COLO829 (cell line): Measurements from ENCODE around the gene HELZ.
"Not testable (repeated sequence)": the region's sequence is repeated elsewhere in the genome, so short reads cannot be mapped to it uniquely, and the experiment has no call there.

ENCODE experiments used
- DNase-seq: peaks from one replicate; pipeline ENCODE4 v3.0.0; 2012; ENCODE audit warnings: low spot score

HELZ gene

DNA sequence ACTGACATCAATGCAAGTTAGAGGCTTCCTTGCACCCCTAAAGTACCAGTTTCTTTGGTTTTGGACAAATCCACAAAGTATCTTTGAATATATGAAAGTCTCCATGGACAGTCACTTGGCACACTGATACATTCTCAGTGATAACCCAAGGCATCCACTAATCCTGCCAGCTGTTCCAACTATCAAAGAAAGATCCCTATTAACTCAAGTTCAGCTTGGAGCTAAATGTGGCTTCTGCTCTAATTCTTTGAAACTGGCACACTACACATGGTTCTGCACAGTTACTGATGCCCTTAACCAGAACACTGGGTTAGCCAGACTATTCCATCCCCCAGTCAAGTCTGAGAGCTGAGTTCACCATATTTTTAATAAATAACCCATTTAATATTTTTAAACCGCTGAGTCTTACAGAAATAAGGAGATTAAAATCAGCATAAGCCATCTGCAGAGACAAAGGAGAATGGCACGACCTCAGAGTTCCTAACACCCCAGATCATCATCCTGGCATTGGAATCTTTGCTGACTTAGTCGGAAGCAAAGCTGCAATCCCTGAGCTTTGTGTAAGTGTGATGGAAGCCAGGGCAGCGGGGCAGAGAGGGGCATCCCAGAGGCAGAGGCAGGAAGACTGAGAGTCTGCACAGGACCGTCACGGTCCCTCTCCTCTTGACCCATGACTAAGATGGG lies 194.4 kb downstream of the HELZ start:
- no peak for DNase-seq

GRCh38 chr17:67050066-67050465 lies 194.9 kb downstream of the HELZ start:
- DNase-seq = no peak

GRCh38 chr17:67049025-67049739 lies 195.8 kb downstream of the HELZ start:
- DNase-seq = no peak

- DNase-seq = no peak
Measured at GRCh38 chr17:67047382-67047781, 197.6 kb downstream of the HELZ start.

GRCh38 chr17:67046398-67046797 lies 198.6 kb downstream of the HELZ start:
- no peak for DNase-seq

- no peak for DNase-seq
Measured at GRCh38 chr17:67044940-67045339, 200.1 kb downstream of the HELZ start.

- no peak for DNase-seq
Measured at GRCh38 chr17:67044016-67044772, 200.8 kb downstream of the HELZ start, which contains the start of gene CACNG1. Gene CACNG1, plus strand, starts transcription at chr17:67044554. Its CDS starts 107 bp downstream, at chr17:67044661.

DNA sequence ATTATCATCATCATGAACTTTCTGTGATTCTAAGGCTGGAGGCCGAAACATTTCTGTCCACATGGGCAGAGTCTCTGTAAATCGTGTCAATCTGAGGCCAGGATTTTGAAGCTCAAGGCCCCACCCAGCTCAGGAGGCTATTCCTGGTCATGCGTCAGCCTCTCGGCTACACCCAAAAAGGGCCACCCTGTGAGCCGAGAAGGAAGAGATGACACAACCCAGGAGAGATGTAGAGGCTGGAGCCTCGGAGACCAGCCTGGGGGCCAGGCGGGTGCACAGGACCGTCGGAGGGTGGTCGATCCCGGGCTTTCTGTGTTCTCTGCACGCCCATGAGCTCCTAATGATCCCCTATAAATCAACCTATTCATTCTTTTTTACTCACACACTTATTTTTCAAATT lies 201.7 kb downstream of the HELZ start:
- no peak for DNase-seq

GRCh38 chr17:67041941-67042899 lies 202.8 kb downstream of the HELZ start:
- DNase-seq = no peak

- DNase-seq = no peak
Measured at GRCh38 chr17:67041531-67041930, 203.5 kb downstream of the HELZ start.

- not testable (repeated sequence) for DNase-seq
Measured at GRCh38 chr17:67041119-67041518, 203.9 kb downstream of the HELZ start.

DNA sequence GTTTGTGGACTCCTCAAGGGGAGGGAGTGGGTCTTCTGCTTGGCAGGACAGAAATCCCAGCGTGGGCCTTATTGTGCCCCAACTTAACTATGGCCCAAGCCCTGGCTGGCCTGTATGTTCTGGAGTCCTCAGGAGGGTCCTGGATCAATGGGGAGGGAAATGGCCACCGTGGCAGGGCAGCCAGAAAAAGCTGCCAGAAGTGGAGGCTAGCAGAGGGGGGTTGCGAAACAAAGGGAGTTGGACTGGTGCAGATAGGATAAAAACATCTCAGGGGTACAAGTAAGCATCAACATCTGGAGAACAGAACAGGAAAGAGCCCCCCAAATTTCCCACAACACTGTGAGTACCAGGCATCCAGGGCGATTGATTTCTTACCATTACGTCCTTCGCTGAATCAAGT lies 204.3 kb downstream of the HELZ start:
- DNase-seq = no peak

DNA sequence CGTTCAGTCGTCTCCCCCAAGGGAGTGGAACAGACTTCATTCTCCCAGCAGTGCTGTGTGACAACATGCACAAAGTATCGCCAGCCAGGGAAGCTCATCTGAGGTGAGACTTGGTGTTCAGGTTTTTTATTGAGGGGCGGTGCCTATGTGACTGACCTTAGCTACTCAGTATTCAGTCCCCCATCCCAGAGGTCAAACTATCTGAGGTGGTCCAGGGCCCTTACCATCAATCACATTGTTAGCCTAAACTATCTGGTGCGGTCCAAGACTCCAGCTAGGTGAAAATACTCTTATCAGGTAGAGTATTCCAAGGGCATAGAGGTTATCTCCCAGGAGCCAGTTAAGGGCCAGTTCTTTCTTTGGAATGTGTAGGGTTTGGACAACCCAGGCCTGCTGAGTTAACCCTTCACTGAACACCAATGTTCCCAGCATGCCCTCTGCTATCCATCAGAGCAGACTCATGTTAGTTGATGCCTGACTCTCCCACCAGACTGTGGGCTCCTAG lies 206.1 kb downstream of the HELZ start:
- no peak for DNase-seq

DNA sequence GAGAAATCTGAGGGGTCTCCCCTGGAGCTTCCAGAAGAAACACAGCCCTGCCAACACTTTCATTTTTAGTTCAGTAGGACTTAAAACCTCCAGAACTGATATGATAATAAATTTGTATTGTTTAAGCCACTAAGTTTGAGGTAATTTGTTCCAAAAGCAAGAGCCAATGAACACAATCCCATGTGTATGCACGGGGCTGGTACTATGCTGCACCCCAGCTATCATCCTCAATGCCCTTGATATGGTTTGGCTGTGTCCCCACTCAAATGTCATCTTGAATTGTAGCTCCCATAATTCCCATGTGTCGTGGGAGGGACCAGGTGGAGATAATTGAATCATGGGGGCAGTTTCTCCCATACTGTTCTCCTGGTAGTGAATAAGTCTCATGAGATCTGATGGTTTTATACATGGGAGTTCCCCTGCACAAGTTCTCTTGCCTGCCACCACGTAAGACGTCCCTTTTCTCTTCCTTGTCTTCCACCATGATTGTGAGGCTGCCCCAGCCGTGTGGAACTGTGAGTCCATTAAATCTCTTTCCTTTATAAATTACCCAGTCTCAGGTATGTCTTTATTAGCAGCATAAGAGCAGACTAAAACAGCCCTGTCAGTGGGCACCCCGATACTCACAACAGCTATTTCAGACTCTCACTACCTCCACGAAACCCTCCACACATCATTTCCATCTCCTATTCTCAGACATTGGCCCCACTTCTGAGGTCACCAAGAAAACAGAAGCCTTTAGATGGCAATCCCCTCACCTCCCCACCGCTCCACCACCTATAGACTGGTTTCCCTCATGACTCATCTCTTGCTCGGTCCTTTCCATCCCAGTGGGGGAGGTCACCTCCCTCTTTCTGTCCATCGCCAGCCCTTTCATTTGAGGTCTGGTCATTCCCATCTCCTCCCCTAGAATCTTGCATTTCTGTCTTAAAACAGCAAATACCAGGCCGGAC lies 209.6 kb downstream of the HELZ start:
- no peak for DNase-seq

GRCh38 chr17:67033613-67034012 lies 211.4 kb downstream of the HELZ start:
- DNase-seq = no peak

DNA sequence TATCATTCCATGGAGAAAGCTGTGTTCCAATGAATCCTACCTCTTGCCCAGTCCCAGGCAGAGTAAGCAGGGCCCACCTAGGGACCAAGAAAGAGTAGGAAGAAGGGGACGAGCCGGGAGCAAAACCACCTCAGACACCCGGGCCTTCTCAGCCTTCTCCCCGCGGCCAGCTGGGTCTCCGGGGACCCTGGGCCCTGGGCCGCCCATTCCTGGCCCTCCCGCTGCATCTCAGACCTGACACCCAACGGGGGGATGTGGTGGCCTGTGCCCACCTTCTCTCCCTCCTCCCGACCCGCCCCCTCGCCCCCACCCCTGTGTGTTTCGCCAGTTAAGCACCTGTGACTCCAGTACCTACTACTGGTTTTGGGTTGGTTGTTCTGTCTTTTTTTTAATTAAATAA lies 212.0 kb downstream of the HELZ start:
- no peak for DNase-seq

DNA sequence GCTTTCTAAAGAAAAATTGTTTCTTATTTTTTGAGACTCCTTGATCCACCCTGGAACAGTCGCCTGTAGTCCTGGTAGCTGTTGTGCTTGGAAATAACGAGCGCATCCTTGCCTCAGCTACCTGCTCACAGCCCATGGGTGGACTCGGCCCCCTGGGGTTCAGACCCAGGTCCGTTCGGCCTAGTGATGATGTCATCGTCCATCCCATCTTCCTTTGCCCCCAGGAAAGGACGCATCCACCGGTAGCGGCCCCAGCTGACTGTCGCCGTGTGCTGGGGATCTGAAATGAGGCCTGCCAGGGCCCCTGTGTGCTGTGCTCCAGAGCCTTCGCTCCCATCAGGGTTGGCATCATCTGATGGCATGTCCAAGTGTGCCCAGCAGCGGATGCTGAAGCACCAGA lies 212.6 kb downstream of the HELZ start:
- no peak for DNase-seq

- DNase-seq = no peak
Measured at GRCh38 chr17:67030641-67031040, 214.4 kb downstream of the HELZ start.

DNA sequence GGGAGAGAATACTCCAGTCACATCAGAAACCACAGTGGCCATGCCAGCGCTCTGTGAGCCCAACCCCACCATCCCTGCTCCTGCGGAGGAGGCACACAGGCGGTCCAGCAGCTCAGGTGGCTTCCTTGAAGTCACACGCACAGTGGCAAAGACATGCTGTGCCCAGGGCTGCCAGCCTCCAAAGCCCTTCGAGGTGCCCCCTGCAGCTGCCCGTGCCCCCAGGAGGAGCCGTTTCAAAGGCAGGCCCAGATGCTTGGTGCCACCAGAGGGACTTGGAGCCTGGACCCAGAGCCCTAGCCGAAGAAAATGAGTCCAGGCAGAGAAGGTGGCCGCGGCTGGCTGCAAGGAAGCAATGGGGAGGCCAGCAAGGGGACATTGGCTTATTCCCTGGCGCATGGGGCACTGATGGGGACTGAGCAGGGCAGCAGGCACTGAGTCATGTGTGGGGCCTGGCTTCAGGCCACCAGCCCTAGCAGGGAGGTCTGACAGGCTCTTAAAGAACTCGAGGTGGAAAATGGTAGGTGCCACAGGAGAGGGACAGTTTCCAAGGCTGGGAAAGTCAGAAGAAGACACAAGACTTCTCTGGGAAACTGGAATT lies 217.9 kb downstream of the HELZ start:
- DNase-seq = no peak

GRCh38 chr17:67026341-67026740 lies 218.7 kb downstream of the HELZ start:
- DNase-seq = no peak
